ENCODE data around the gene MIF4GD.

The MIF4GD gene

DNA sequence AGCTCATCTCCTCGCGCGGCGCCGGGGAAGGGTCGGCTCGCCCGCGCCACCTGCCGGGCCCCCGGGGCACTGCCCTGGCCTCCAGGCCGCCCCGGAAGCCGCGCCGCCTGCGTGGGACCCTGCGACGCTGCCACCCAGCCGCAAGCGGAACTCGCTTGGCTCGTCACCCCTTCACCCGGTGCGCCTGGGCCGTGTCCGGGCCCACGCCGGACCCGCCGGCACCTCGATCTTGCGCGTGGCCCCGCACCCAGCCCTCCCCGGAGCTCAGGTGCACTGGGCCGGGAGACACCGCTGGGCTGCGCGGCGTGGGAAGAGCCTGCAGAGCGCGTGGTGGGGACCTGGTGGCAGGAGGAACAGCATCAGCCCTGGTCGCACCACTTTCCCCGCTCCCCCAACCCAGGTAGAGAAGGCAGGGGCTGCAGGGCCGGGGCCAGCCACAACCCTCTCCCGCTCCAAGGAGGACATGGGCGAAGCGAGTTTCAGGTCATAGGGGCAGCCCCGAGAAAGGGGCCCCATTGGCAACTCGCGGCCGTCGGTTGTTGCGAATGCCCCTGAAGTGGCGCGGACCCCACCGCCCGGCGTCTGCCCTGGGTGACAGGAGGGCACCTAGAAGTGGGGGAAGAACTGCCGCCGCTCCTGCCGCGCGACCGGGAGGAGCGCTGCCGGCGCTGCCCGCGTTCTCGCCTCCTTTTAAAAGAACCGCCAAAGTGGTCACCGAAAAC, 363 bp upstream of the MIF4GD start:
- FAIRE-seq = peak; percentile 97
- peak; percentile 95 for DNase-seq (ENCODE audit: insufficient read length, low spot score)
- no peak for TF ChIP-seq PAX5 (IDR thresholded peaks at IDR 0.05; ENCODE audit: insufficient read depth, low read length, severe bottlenecking)
- TF ChIP-seq SPI1 (IDR thresholded peaks at IDR 0.05; ENCODE audit: low read depth, low read length) = no peak; the same call in 1 of the 2 replicates
- no peak for TF ChIP-seq POLR2AphosphoS5 (IDR thresholded peaks at IDR 0.05; ENCODE audit: low read depth, low read length)
- no peak for TF ChIP-seq POU2F2 (IDR thresholded peaks at IDR 0.05; ENCODE audit: low read depth, low read length)
- no peak for TF ChIP-seq POLR2A (IDR thresholded peaks at IDR 0.05; ENCODE audit: low read depth, low read length)
- TF ChIP-seq TAF1 (IDR thresholded peaks at IDR 0.05; ENCODE audit: low read depth, low read length) = no peak

DNA sequence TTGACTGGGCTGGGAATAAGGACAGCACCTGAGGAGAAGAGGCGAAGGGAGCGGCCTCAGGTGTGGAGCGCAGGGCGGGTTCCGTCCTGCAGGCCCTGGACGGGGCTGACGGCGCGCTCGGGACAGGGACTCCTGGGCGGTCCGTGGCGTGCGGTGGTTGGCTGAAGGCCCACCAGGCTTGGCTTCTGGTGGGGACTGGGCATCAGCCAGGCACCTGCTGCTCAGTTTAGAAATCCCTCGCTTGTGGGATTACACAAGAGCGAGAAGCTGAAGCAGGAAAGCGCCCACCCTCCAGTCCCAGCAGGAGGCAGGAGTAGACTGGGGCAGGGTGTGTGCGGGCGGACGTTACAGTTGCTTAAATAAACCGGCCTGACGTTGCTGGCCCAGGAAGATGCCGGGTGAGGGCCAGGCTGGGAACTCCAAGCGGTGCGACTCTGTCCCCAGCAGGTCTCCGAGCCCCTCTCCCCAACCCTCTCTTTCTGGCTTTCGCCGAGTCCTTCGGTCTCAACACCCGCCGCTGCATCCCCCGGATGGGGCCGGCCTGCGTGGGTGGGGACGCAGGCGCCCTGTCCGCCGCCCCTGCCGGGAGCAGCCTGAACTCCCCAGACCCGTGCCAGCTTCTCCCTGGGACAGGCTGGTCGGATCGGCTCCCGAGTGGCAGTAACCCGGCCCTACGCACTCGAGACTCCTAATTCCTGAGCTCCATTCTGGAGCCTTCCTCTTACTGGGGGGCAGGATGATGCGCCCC, 639 bp downstream of the MIF4GD start:
- TF ChIP-seq POLR2A (IDR thresholded peaks at IDR 0.05; ENCODE audit: low read depth, low read length) (peak; percentile 69), PAX5 (IDR thresholded peaks at IDR 0.05; ENCODE audit: insufficient read depth, low read length, severe bottlenecking) (no peak), POLR2AphosphoS5 (IDR thresholded peaks at IDR 0.05; ENCODE audit: low read depth, low read length) (peak; percentile 70; the same call in 1 of the 2 replicates), TAF1 (IDR thresholded peaks at IDR 0.05; ENCODE audit: low read depth, low read length) (no peak), POU2F2 (IDR thresholded peaks at IDR 0.05; ENCODE audit: low read depth, low read length) (no peak), SPI1 (IDR thresholded peaks at IDR 0.05; ENCODE audit: low read depth, low read length) (no peak)
- FAIRE-seq (peak; percentile 75), DNase-seq (ENCODE audit: insufficient read length, low spot score) (peak; percentile 63)

DNA sequence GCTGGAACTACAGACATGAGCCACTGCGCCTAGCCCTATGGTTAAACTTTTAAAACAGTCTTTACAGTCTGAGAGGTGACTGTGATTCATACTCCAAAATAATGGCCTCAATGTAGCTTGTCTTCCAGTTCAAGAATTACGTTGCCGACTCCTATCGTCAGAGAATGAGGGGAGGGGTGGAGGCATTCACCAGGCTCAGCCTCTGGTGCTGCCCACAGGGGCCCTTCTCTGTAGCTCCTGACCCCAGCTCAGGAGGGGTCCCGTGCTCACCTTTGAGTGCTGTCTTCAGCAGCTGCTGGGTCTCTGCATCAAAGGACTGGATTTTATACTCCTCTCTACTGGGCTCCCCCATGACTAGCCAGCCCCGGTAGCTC, 1.2 kb downstream of the MIF4GD start:
- TF ChIP-seq SPI1 (IDR thresholded peaks at IDR 0.05; ENCODE audit: low read depth, low read length) (no peak), POLR2A (IDR thresholded peaks at IDR 0.05; ENCODE audit: low read depth, low read length) (no peak), PAX5 (IDR thresholded peaks at IDR 0.05; ENCODE audit: insufficient read depth, low read length, severe bottlenecking) (no peak), POLR2AphosphoS5 (IDR thresholded peaks at IDR 0.05; ENCODE audit: low read depth, low read length) (no peak)
- no peak for FAIRE-seq
- DNase-seq (ENCODE audit: insufficient read length, low spot score) = no peak

DNA sequence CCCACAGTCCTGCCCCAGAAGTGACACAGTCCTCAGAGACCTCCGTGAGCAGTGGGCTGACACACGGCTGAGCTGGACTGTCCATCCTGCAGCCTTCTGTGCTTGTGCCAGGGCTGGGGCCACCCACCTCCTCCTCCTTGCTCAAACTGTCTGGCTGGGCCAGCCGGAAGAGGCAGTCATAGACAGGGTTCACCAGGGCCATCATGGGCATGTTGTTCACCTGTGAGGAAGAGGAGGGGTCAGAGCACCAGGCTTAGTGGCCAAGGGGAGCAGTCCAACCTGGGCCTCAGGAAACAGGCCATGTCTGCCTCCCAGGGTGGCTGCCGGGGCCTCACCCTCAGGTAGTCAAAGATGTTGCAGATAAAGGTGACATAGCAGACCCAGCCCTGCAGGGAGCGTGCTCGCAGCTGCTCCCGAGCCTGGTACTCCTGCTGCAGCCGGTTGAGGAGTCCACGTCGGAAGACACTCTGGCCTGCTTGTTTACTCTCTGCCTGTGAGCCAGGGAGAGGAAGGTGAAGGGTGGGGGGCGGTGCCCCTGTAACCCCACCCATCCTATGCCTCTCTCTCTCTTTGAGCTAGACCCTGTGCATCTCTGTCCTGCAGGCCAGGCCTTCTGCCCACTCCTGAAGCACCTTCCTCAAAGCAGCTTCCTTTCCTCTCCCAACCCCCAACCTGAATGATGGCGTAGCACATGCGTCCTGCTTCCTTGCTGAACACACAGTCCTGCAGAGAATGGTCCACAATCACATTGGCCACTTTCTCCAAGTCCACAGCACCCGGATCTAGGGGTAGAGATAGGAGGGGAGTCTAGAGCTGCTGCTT, 3.4 kb downstream of the MIF4GD start:
- TF ChIP-seq SPI1 (IDR thresholded peaks at IDR 0.05; ENCODE audit: low read depth, low read length) (no peak), POU2F2 (IDR thresholded peaks at IDR 0.05; ENCODE audit: low read depth, low read length) (peak; percentile 6; the same call in 1 of the 2 replicates)
- FAIRE-seq (no peak), DNase-seq (ENCODE audit: insufficient read length, low spot score) (no peak)

GRCh38 chr17:75267153-75267410, 3.9 kb downstream of the MIF4GD start:
- TF ChIP-seq SPI1 (IDR thresholded peaks at IDR 0.05; ENCODE audit: low read depth, low read length) (no peak), POU2F2 (IDR thresholded peaks at IDR 0.05; ENCODE audit: low read depth, low read length) (no peak), PAX5 (IDR thresholded peaks at IDR 0.05; ENCODE audit: insufficient read depth, low read length, severe bottlenecking) (no peak)
- FAIRE-seq (peak; percentile 33), DNase-seq (ENCODE audit: insufficient read length, low spot score) (no peak)

DNA sequence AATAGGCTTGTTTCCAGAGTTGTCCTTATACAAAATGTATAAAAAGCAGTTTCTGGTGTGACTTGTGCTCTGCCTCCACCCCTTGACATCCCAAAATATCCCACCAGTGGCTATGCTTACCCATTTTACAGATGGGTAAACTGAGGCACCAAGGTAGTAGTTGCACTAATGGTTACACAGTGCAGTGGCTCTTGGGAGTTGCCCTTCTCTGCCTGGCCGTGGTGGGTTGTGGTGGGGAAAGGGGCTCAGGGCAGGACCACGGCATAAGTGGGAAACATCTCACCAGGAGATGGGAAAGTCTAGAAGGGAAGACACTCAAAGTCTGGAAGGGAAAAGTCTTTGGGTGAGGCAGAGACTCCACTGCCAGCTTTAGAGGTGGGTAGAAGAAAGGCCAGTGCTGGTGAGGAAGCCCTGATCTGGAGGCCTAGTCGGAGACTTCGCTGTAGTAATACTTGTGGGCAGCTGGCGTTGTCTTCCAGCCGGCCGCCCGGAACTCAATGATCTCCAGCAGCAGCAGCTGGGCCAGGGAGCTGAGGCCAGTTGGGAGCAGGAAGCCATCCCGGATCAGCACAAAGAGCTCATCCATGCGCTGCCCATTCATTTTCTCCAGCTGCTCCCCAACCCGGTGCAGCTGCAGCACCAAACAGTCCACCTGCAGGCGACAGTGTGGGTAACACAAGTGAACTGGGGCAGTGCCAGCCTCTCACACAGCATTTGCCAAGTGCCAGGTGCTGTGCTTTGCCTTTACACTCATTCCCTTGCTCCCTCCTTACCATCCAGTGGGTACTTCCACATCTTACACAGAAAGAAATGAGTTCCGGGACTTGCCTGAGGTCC, 4.5 kb downstream of the MIF4GD start:
- no peak for TF ChIP-seq TAF1 (IDR thresholded peaks at IDR 0.05; ENCODE audit: low read depth, low read length)
- TF ChIP-seq POLR2AphosphoS5 (IDR thresholded peaks at IDR 0.05; ENCODE audit: low read depth, low read length) = peak; percentile 50; the same call in 1 of the 2 replicates
- 0 out of 2 replicates have a peak, but pooled peaks have one; percentile 7 for TF ChIP-seq POLR2A (IDR thresholded peaks at IDR 0.05; ENCODE audit: low read depth, low read length)
- FAIRE-seq = no peak
- DNase-seq (ENCODE audit: insufficient read length, low spot score) = no peak

- DNase-seq (ENCODE audit: insufficient read length, low spot score) (no peak), FAIRE-seq (no peak)
- TF ChIP-seq POLR2A (IDR thresholded peaks at IDR 0.05; ENCODE audit: low read depth, low read length) = no peak
- TF ChIP-seq POLR2AphosphoS5 (IDR thresholded peaks at IDR 0.05; ENCODE audit: low read depth, low read length) = no peak
- no peak for TF ChIP-seq POU2F2 (IDR thresholded peaks at IDR 0.05; ENCODE audit: low read depth, low read length)
- no peak for TF ChIP-seq PAX5 (IDR thresholded peaks at IDR 0.05; ENCODE audit: insufficient read depth, low read length, severe bottlenecking)
- no peak for TF ChIP-seq TAF1 (IDR thresholded peaks at IDR 0.05; ENCODE audit: low read depth, low read length)
- no peak for TF ChIP-seq SPI1 (IDR thresholded peaks at IDR 0.05; ENCODE audit: low read depth, low read length)
Measured at GRCh38 chr17:75265614-75266315, 5.3 kb downstream of the MIF4GD start.

DNA sequence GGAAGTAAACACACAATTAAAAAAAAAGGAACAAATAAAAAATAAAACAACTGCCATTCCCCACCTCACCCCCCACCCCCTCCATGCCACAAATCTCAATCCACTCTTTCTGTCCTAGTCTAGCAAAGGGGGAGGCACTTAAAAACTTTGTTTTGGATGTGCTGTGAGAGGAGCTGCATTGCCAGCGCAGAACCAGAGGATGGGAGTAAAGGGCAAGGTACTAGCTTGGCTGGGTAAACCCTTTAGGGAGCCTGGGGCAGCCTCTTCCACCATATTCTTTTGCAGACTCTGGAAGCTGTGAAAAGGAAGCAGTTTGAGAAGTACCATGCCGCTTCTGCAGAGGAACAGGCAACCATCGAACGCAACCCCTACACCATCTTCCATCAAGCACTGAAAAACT, 8.0 kb downstream of the MIF4GD start:
- FAIRE-seq = no peak
- TF ChIP-seq POLR2A (IDR thresholded peaks at IDR 0.05; ENCODE audit: low read depth, low read length) (no peak), POLR2AphosphoS5 (IDR thresholded peaks at IDR 0.05; ENCODE audit: low read depth, low read length) (no peak), SPI1 (IDR thresholded peaks at IDR 0.05; ENCODE audit: low read depth, low read length) (no peak), TAF1 (IDR thresholded peaks at IDR 0.05; ENCODE audit: low read depth, low read length) (no peak), POU2F2 (IDR thresholded peaks at IDR 0.05; ENCODE audit: low read depth, low read length) (no peak), PAX5 (IDR thresholded peaks at IDR 0.05; ENCODE audit: insufficient read depth, low read length, severe bottlenecking) (no peak)
- no peak for DNase-seq (ENCODE audit: insufficient read length, low spot score)
